HG03442 (cell line): ENCODE measurements around the gene THADA.
A peak's percentile ranks its signal among the peaks of the same experiment; 100 is the strongest.
"Not testable (repeated sequence)": the region's sequence is repeated elsewhere in the genome, so short reads cannot be mapped to it uniquely, and the experiment has no call there.

Experiments used
- ATAC-seq: cut with Tn5 transposase; IDR thresholded peaks from one replicate; pipeline ENCODE4 v1.9.1; 2021; ENCODE audit warnings: mild to moderate bottlenecking, moderate library complexity; ENCODE audit not compliant: unreplicated experiment

The THADA gene

DNA sequence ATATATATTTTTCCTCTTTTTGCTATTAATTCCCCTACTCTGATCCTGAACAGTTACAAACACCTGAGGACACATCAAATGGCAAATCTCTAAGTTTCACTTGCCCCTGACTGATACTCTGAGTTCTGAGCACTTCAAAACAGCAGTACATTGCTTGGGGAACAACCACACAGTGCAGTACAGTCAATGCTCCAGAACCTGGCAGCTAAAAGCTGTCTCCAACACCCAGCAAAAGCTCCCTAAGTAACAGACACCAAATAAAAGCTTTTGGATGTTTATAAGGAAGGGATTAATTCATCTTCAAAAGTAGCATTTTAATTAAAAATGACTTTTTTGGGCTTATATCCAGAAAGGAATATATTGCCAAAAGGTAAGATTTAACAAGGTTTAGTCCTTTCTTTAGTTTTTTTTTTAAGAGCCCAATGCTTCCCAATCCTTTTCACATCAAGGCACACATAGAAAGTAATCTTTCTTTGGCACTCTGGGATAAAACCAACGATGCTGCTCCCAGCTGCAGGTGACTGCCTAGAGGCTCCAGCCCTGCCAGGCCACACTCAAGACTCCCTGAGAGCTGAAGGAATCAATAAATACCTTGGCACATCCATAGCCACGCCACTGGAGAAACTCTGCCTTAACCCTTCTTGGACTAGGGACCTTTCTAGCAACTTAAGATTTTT is 204.5 kb downstream of the THADA start:
- ATAC-seq = peak; percentile 31

GRCh38 chr2:43389581-43390466 is 206.0 kb downstream of the THADA start:
- no peak for ATAC-seq

DNA sequence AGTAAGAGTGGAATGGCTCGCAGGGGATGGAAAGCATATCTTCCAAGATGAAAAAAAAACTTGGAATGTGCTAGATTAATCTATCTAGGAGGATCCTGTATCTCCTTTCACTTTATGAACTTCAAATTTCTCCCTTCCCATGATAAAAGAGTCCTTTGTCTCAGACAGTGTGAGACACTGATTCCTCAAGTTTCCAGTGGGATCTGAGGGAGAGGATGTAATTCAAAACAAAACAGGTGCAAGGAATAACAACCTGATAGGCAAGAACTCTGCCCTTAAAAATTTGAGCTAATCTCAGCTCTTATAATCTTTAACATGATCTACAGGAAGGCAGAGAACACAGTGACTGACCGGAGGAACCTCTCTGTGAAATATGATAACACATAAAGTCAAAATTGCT is 207.5 kb downstream of the THADA start:
- ATAC-seq = no peak

GRCh38 chr2:43387092-43388062 is 208.5 kb downstream of the THADA start:
- ATAC-seq = peak; percentile 77

DNA sequence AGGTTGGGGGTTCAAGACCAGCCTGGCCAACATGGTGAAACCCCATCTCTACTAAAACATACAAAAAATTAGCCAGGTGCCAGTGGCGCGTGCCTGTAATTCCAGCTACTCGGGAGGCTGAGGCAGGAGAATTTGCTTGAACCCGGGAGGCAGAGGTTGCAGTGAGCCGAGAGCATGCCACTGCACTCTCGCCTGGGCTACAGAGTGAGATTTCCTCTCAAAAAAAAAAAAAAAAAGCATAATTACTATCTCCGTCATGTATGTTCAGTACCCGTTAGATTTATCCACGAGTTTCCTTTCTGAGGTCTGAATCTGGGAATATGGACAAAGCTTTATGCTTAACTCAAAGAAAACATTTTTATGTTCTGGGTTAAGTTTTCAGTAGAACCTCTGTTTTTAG is 209.2 kb downstream of the THADA start:
- ATAC-seq = not testable (repeated sequence)

- ATAC-seq = no peak
These were observed 211.7 kb downstream of the THADA start for GRCh38 chr2:43384143-43384542.

DNA sequence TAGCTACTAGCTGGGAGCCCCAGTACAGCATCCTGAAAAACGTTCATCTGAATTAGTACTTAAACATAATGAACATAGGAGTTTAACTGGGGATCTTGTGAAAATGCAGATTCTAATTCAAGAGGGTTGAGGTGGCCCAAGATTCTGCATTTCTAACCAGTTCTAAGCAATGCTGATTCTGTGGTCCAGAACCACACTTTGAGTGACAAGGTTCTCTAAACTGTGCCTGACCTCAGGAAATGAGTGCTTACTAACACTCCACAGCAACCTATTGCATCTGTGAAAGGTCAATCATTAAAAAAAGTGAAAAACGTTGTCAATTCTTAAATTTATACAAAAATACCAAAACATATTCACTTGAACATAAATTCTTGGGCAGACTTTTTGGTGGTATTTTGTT is 212.3 kb downstream of the THADA start:
- no peak for ATAC-seq

- ATAC-seq = no peak
These were observed 216.3 kb downstream of the THADA start for GRCh38 chr2:43379494-43379893.

- no peak for ATAC-seq
These were observed 218.5 kb downstream of the THADA start for GRCh38 chr2:43377327-43377726.

- ATAC-seq = no peak
These were observed 219.2 kb downstream of the THADA start for GRCh38 chr2:43376523-43377198.

- ATAC-seq = no peak
These were observed 219.9 kb downstream of the THADA start for GRCh38 chr2:43375746-43376522.

DNA sequence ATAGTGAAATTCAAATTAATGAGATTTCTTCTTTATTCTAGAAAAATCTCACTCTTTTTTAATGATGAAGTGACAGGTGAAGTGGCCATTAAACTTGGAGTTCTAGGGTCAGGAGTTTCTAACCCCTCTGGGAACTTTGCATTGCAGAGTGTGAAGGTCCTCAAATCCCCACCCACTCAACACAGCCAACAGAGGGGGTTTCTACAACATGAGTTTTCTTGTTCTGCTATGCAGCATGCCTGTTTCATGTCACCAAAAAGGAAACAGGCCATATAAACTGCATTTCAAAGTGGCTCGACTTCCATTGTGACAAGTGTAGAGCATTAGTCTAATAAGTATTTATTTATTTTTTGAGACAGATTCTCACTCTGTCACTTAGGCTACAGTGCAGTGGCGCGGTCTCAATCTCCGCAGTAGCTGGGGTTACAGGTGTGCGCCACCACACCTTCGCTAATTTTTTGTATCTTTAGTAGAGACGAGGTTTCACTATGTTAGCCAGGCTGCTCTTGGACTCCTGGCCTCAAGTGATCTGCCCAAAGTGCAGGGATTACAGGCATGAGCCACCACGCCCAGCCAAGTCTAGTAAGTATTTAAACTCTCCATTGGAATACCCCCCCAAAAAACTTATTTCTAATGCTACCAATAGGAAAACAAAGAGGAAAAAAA is 223.3 kb downstream of the THADA start:
- no peak for ATAC-seq

DNA sequence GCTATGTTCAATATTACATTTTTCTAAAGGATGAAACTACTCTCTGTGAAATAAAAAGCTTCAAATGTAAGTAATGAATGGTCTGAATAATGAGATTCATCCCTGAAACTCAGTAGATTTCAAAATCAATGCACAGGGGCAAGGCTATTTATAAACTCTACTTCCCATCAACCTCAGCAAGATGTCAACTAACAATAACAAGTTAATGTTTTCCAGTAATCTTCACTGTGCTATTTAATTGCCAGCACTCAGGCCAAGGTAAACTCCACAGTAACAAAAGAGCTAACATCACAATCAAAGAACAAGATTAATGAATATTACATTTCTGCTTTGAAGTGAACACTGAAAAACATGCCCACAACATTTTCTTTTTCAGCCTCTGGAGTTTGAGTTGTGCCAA is 225.1 kb downstream of the THADA start:
- no peak for ATAC-seq

DNA sequence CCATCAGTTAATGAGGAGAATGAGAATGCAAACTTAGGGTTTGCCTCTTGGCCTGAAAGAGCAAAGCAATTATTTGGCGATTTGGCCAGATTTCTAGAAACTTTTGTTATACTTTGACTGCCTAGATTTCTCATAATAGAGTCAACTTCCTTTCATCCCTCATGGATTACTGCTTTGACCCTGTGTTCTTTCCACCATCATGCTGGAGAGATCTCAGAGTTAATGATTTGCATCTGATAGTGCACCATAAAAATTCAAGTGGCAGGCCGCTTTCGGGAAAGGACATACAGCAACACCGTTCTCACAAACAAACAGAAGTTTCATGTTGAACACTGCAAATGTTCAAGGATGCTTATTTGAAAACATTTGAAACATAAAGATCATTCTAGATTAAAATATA is 225.7 kb downstream of the THADA start:
- no peak for ATAC-seq

GRCh38 chr2:43368483-43369385 is 227.1 kb downstream of the THADA start:
- no peak for ATAC-seq

DNA sequence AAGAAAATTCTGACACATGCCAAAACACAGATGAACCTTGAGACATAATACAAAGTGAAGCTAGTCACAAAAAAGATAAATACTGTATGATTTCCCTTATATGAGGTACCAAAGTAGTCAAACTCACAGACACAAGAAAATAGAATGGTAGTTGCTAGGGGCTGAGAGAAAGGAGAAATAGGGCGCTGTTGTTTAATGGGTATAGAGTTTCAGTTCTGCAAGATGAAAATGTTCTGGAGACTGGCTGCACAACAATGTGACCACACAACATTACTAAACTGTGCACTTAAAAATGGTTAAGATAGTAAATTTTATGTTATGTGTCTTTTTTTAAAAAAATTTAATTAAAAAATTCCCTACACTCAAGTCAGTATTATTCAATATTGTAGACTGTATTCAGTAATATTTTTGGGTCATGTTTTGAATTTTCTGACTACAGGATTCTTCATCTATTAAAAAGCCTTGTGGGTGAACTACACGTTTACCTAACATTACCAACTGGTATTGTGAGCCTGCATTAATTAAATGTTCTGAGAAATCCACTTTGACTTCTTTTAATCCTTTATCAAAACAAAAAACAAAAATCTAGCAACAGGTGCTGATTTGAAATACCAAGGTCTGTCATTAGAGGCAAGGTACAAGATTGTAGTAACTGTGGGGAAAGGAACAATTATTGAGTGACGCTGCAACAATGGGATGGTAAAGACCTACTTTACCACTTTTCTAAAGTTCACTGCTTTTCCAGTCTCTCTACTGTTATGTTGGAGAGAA is 228.6 kb downstream of the THADA start:
- no peak for ATAC-seq

- no peak for ATAC-seq
These were observed 232.7 kb downstream of the THADA start for GRCh38 chr2:43363120-43363519.
